DMS114 treated with DMSO at 0.1 percent for 48 hours (cell line): Measurements from ENCODE around the gene FBXL7.

Experiments used
- DNase-seq: peaks from one replicate; lab custom pipeline; 2025; ENCODE audit not compliant: unreplicated experiment; lab: John Stamatoyannopoulos, UW

FBXL7 gene

GRCh38 chr5:15647251-15647650, 147.3 kb downstream of the FBXL7 start:
- no peak for DNase-seq

DNA sequence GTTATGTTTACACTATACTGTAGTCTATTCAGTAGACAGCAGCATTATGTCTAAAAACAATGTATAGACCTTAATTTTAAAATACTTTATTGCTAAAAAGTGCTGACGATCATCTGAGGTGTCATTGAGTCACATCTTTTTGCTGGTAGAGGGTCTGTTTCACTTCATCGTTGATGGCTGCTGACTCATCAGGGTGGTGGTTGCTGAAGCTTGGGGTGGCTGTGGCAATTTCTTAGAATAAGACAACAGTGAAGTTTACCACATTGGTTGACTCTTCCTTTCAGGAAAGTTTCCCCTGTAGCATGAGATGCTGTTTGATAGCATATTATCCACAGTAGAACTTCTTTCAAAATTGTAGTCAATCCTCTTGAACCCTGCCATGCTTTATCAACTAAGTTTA, 150.3 kb downstream of the FBXL7 start:
- no peak for DNase-seq

GRCh38 chr5:15654779-15655178, 154.8 kb downstream of the FBXL7 start:
- DNase-seq, result no peak

DNA sequence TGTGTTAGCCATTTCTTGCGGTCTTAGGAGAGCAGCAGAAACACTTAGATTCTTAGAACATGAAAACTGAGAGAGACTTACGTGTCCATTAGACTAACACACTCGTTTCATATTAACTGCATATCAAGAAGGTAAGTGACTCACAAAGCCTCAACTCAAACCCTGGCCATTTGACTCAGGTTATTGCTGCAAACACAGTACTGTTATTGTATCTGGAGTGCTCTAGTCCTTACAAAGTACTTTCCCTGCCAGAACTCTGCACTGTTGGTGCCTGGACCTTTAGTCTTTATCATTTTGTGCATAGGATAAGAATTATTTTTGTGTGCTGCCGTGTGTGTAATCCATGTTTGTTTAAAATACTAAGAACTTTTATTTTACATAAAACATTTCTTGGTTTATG, 155.7 kb downstream of the FBXL7 start:
- no peak for DNase-seq

GRCh38 chr5:15664961-15665360, 165.0 kb downstream of the FBXL7 start:
- DNase-seq, result no peak

DNA sequence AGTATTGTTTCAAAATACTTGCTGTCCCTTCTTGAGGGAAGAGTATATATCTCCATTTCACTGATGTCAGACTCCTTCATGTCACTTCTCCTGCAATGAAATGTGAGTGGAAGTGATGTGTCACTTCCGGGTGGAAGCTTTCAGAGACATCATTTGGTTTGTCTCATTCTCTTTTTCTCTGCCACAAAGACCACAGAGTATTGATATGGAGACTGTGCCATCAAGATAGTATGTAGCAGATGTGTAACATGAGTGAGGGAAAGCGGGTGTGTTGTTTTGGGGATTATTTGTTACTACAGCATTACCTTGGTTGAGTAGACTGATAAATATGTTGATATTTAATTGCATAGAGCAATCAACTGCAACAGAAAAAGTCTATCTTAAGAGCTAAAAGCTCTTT, 169.8 kb downstream of the FBXL7 start:
- DNase-seq, result no peak

DNA sequence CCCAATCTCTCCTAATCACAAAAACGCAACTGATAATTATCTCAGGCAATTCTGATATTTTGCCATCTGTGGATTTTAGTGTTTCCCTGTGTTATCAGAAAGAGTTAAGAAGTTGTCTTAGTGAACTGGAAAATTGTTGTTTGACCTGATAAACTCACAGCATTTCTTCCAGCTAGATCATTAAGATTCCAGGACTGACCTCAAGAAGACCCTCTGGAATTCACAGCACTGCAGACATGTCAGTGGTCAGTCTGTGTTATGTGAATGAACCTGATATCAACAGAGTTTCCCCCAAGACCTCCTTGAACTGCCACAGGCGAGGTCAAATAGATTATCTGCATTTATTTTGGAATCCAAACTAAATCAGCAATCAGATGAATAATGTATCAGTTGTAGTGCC, 174.7 kb downstream of the FBXL7 start:
- no peak for DNase-seq

- no peak for DNase-seq
These were observed 176.6 kb downstream of the FBXL7 start for GRCh38 chr5:15676591-15676990.

- DNase-seq, result no peak
These were observed 179.2 kb downstream of the FBXL7 start for GRCh38 chr5:15679161-15679560.

- DNase-seq, result no peak
These were observed 180.5 kb downstream of the FBXL7 start for GRCh38 chr5:15680455-15680854.

DNA sequence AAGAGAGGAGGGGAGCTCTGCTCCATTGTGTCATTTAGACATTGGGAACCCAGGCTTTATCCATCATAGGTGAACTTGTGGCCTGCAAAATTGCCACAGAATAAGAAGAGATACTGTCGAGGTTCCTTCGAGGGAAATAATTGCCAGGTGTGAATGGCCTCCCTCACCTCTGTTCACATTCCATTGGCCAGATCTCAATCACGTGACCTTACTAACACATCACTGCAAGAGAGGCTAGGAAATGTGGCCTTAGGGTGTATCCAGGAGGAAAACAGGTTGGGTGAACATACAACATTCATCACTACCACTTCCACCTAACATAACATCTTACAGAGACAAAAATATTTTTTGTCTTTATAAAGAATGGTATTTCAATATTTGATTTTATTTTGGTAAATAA, 182.1 kb downstream of the FBXL7 start:
- no peak for DNase-seq

GRCh38 chr5:15682566-15682965, 182.6 kb downstream of the FBXL7 start:
- DNase-seq, result no peak

- no peak for DNase-seq
These were observed 183.4 kb downstream of the FBXL7 start for GRCh38 chr5:15683332-15683731.

GRCh38 chr5:15687401-15687800, 187.4 kb downstream of the FBXL7 start:
- DNase-seq, result no peak

DNA sequence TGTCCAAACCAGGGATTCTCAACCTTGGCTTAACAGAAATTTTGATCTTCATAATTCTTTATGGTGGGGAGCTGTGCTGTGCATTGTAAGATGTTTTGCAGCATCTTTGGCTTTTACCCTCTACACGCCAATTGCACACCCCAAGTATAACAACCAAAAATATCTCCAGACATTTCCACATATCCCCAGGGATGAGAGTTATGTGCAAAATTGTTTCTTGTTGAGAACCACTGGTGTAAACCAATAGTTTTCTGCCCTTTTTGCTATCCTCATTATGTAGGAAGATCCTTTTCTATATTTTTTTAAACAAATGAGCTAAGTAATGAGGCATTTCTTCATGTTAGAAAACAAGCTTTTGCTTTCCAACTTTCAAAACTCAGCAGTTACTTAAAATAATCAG, 189.9 kb downstream of the FBXL7 start:
- no peak for DNase-seq

DNA sequence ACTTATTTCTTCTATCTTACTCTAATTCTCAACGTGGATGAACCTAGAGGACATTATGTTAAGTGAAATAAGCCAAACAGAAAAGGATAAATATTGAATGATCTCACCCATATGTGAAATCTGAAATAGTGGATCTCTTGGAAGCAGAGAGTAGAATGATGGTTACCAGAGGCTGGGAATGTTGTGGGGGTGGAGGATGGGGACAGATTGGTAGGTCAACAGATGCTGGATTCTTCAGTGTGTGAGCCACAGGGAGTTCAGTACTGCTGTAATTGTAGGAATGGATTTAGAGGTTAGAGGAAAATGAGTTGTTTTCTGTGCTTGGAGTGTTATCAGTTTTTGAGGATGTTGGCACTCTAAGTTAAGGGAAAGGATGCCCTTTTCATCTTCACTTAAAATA, 190.6 kb downstream of the FBXL7 start:
- no peak for DNase-seq

GRCh38 chr5:15691521-15691920, 191.5 kb downstream of the FBXL7 start:
- DNase-seq, result no peak

GRCh38 chr5:15692706-15693381, 192.9 kb downstream of the FBXL7 start:
- DNase-seq, result no peak

DNA sequence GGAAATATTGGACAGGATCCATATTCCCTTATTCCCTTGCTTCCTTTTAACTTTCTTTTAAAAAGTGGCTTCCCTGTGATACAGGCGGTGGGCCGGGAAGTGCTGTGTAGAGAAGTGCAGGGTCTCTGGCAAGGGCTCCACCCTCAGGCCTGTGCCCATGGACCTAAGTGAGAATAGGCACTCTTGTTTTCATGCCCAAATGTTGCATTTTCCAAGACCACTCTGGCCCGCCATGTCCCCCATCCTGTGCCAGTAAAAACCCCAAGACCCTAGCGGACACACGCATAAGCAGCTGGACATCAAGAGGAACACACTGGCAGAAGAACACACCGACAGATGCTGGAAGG, 193.4 kb downstream of the FBXL7 start:
- no peak for DNase-seq

DNA sequence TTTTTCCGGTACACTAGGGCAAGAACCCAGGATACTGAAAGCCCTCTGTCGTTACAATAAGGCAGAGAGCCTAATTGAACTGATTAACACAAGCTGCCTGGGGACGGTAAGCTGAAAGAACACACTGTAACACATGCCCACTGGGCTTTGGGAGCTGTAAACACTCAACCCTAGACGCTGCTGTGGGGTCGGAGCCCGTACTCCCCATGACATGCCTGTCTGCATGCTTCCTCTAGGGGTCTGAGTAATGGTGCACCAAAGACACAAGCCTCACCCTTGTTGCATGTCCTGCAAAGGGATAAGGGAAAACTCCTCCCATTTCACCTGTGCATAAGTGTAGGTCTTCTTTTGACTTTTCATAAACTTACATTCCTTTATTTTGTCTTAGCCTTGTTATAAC, 194.0 kb downstream of the FBXL7 start:
- DNase-seq, result no peak

- DNase-seq, result no peak
These were observed 194.8 kb downstream of the FBXL7 start for GRCh38 chr5:15694696-15695214.

DNA sequence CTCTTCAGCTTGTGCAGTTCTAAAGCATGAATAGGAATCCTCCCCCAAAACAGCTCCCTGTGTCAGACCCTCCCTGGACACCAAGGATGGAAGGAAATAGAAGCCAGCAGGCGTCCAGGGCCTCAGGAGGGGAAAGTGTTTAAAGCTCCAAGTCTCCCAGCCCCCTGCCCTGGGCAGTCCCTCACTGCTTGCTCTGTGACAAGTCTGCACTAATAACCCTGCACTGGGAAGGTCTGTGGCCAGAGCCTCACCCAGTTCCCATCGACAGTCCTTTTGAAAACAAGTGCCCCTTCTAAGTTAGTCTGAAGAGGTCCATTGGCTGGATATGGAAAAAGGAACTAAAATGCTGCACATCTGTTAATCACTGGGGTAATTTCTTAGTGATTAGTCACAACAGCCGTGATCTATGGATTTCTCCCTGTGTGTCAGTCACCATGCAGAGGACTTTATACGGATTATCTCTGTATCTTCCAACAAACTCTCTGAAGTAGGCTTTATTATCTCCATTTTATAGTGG, 195.3 kb downstream of the FBXL7 start:
- no peak for DNase-seq

DNA sequence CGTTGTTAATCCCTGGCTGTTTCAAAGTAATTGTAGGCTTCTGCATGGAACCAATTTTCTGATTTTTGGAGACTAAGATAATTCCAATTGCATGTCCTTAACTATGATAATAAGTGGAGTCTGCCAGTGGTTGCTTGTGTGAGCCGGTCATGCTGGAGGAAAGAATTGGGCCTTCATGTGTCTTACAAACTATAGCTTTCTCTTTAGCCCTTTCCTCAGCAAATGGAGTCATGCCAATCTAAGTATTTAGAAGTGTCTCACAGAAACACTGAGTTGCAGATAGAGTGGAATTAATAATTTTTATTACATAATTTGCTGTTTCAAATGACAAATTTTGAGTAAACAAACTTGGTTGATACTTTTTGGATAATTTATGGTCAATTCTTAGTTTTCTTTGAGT, 200.4 kb downstream of the FBXL7 start:
- no peak for DNase-seq
